MM.1S (cell line): ENCODE results near the gene GBP2.

Experiments used
- DNase-seq: peaks from one replicate; pipeline ENCODE4 v3.0.0-alpha.2; 2015
- H2AFZ ChIP-seq: fragments of 300-600 bp; sonication (generic); 2 replicates; pipeline ENCODE4 v1.6.0; 2016; ENCODE audit warnings: antibody characterized with exemption, low read length
- H3F3A ChIP-seq: fragments of 300-600 bp; sonication (generic); 2 replicates; pipeline ENCODE4 v1.6.1; 2016; ENCODE audit warnings: mild to moderate bottlenecking, antibody characterized with exemption, low read length, moderate library complexity, mixed read lengths; ENCODE audit not compliant: insufficient read depth
- H3K27ac ChIP-seq: fragments of 300-600 bp; sonication (generic); 2 replicates; pipeline ENCODE4 v1.5.1; 2016; ENCODE audit warnings: mild to moderate bottlenecking, low read length
- H3K27me3 ChIP-seq: fragments of 300-600 bp; sonication (generic); replicated peaks from 2 replicates; pipeline ENCODE4 v1.6.0; 2016; ENCODE audit warnings: low read length; ENCODE audit not compliant: insufficient read depth
- H3K36me3 ChIP-seq: fragments of 300-600 bp; sonication (generic); replicated peaks from 2 replicates; pipeline ENCODE4 v1.6.1; 2016; ENCODE audit warnings: mild to moderate bottlenecking, low read length, mixed read lengths; ENCODE audit not compliant: insufficient read depth
- H3K4me1 ChIP-seq: fragments of 300-600 bp; sonication (generic); 2 replicates; pipeline ENCODE4 v1.6.1; 2016; ENCODE audit warnings: low read length, mixed read lengths
- H3K4me2 ChIP-seq: fragments of 300-600 bp; sonication (generic); 2 replicates; pipeline ENCODE4 v1.6.0; 2016; ENCODE audit warnings: low read depth, low read length
- H3K4me3 ChIP-seq: fragments of 300-600 bp; sonication (generic); 2 replicates; pipeline ENCODE4 v1.5.1; 2016; ENCODE audit warnings: low read length, mixed read lengths
- H3K79me2 ChIP-seq: fragments of 300-600 bp; sonication (generic); 2 replicates; pipeline ENCODE4 v1.6.1; 2016; ENCODE audit warnings: mixed run types, low read length, mixed read lengths
- H3K9ac ChIP-seq: fragments of 300-600 bp; sonication (generic); 2 replicates; pipeline ENCODE4 v1.6.1; 2016; ENCODE audit warnings: low read length, mixed read lengths
- H3K9me2 ChIP-seq: fragments of 300-600 bp; sonication (generic); replicated peaks from 2 replicates; pipeline ENCODE4 v1.6.1; 2016; ENCODE audit warnings: mild to moderate bottlenecking, low read length, mixed read lengths; ENCODE audit not compliant: insufficient read depth
- H3K9me3 ChIP-seq: fragments of 300-600 bp; sonication (generic); replicated peaks from 2 replicates; pipeline ENCODE4 v1.6.1; 2016; ENCODE audit warnings: mild to moderate bottlenecking, low read length, mixed read lengths; ENCODE audit not compliant: insufficient read depth
- H4K20me1 ChIP-seq: fragments of 300-600 bp; sonication (generic); 2 replicates; pipeline ENCODE4 v1.6.1; 2016; ENCODE audit warnings: mild to moderate bottlenecking, low read length, moderate library complexity, mixed read lengths; ENCODE audit not compliant: insufficient read depth
- EZH2 ChIP-seq: fragments of 300-600 bp; sonication (generic); optimal IDR thresholded peaks from 2 replicates; pipeline ENCODE3; 2017; ENCODE audit warnings: low read depth, mild to moderate bottlenecking, antibody characterized with exemption, low read length, mixed read lengths
- EZH2phosphoT487 ChIP-seq: fragments of 300-600 bp; sonication (generic); IDR thresholded peaks from 2 replicates; pipeline ENCODE4 v1.6.1; 2018; ENCODE audit warnings: antibody characterized with exemption, low read length
- TF ChIP-seq, protein P1 (sequence below): fragments of 300-600 bp; sonication (generic); IDR thresholded peaks from 2 replicates; pipeline ENCODE4 v1.5.1; 2016; ENCODE audit warnings: antibody characterized with exemption, low read length, mixed read lengths

GBP2 gene

DNA sequence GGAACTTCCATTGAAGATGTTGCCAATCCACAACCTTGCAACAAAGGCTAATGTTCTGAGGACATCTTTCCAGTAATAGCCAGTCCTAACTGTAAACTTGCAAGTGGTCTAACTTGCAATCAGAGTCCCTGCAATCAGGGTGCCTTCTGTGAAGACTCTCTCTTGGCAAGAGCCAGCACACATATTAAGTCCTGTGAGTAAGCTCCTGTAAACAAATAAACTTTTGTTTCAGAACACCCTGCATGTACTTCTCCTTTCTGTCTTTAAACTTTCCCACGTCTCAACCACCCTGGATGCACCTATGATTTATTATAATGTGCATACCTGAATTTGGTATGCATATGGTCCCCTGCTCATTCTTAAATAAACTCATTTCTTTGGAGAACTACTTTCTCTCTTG lies 40.8 kb upstream of the GBP2 start:
- H3F3A ChIP-seq: no peaks in the 10 kb centered on the region
- H3K4me2 ChIP-seq: no peak overlapping the region
- no peaks in the 10 kb centered on the region for H3K4me1 ChIP-seq
- no peaks in the 10 kb centered on the region for H3K36me3 ChIP-seq
- H3K9ac ChIP-seq: no peak overlapping the region
- no peaks in the 10 kb centered on the region for H4K20me1 ChIP-seq
- no peak overlapping the region for H3K4me3 ChIP-seq
- DNase-seq: no peak
- no peaks in the 10 kb centered on the region for H3K27me3 ChIP-seq
- H3K9me2 ChIP-seq: no peaks in the 10 kb centered on the region
- H3K9me3 ChIP-seq: no peaks in the 10 kb centered on the region
- no peak for TF ChIP-seq EZH2phosphoT487
- TF ChIP-seq EZH2: no peak
- H3K27ac ChIP-seq: no peak overlapping the region
- no peaks in the 10 kb centered on the region for H3K79me2 ChIP-seq
- no peak overlapping the region for H2AFZ ChIP-seq

DNA sequence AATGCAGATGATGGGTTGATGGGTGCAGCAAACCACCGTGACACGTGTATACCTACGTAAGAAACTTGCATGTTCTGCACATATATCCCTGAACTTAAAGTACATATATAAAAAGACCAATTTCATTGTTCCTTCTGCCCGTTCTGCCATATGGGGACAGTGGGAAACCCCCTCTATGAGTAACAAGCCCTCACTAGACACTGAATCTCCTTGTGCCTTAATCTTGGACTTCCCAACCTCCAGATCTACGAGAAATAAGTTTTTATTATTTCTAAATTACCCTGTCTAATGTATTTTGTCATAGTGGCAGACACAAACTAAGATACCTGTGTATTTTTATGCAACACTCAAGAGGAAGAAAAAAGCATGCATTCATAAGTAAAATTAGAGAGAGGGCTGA lies 39.9 kb upstream of the GBP2 start:
- Histone ChIP-seq H3K4me1 (no peaks in the 10 kb centered on the region), H3F3A (no peaks in the 10 kb centered on the region), H3K9me3 (no peaks in the 10 kb centered on the region), H3K4me3 (no peak overlapping the region), H3K36me3 (no peaks in the 10 kb centered on the region), H3K9me2 (no peaks in the 10 kb centered on the region), H3K79me2 (no peaks in the 10 kb centered on the region), H3K9ac (no peak overlapping the region), H4K20me1 (no peaks in the 10 kb centered on the region), H3K27me3 (no peaks in the 10 kb centered on the region), H3K27ac (no peak overlapping the region), H3K4me2 (no peak overlapping the region), H2AFZ (no peak overlapping the region)
- no peak for TF ChIP-seq EZH2phosphoT487
- TF ChIP-seq, protein P1, sequence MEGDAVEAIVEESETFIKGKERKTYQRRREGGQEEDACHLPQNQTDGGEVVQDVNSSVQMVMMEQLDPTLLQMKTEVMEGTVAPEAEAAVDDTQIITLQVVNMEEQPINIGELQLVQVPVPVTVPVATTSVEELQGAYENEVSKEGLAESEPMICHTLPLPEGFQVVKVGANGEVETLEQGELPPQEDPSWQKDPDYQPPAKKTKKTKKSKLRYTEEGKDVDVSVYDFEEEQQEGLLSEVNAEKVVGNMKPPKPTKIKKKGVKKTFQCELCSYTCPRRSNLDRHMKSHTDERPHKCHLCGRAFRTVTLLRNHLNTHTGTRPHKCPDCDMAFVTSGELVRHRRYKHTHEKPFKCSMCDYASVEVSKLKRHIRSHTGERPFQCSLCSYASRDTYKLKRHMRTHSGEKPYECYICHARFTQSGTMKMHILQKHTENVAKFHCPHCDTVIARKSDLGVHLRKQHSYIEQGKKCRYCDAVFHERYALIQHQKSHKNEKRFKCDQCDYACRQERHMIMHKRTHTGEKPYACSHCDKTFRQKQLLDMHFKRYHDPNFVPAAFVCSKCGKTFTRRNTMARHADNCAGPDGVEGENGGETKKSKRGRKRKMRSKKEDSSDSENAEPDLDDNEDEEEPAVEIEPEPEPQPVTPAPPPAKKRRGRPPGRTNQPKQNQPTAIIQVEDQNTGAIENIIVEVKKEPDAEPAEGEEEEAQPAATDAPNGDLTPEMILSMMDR: no peak
- TF ChIP-seq EZH2: no peak
- DNase-seq: no peak

DNA sequence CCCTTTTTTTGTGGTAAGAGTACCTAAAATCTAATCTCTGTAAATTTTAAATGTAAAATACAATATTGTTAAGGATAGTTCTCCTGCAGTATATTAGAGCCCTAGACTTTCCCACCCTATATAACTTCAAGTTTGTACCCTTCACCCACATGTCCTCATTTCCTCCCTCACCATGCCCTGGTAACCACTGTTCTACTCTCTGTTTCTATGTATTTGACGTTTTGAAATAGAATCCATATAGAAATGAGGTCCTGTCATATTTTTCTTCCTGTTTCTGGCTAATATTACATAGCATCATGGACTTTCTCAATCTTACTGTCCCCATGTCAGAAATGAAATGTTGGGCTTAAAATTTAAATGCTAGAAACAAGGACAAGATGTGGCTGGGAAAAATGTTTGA lies 25.1 kb upstream of the GBP2 start:
- no peak overlapping the region for H3K27ac ChIP-seq
- no peaks in the 10 kb centered on the region for H3K79me2 ChIP-seq
- H3K9me2 ChIP-seq: no peaks in the 10 kb centered on the region
- H3K9ac ChIP-seq: no peak overlapping the region
- no peaks in the 10 kb centered on the region for H3F3A ChIP-seq
- H3K4me2 ChIP-seq: no peak overlapping the region
- no peaks in the 10 kb centered on the region for H3K4me1 ChIP-seq
- H4K20me1 ChIP-seq: no peaks in the 10 kb centered on the region
- no peaks in the 10 kb centered on the region for H3K36me3 ChIP-seq
- TF ChIP-seq EZH2phosphoT487: no peak
- TF ChIP-seq, protein P1: no peak
- no peaks in the 10 kb centered on the region for H3K9me3 ChIP-seq
- H3K27me3 ChIP-seq: no peaks in the 10 kb centered on the region
- no peak for DNase-seq
- no peak overlapping the region for H2AFZ ChIP-seq
- no peak overlapping the region for H3K4me3 ChIP-seq

DNA sequence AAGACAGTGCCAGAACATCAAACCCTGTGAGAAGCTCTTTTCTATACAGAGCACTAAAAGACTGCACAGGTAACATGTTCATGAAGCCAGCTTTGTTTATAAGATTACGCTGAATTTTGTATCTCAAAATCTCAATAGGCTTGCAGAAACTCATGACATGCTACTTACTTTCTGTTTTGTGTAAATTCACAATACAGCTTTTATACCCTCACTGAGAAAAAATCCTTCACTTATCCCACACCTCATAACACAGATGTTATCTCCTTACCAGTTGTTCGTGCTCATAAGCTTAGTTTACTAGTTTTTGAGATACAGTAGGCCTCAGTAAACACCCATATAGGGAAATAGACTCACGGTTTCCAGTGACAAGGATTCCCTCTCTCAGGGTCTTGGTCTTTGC lies 24.1 kb upstream of the GBP2 start:
- Histone ChIP-seq H4K20me1 (no peaks in the 10 kb centered on the region), H3K27me3 (no peaks in the 10 kb centered on the region), H3K4me3 (no peak overlapping the region), H3K9me3 (no peaks in the 10 kb centered on the region), H3K9me2 (no peaks in the 10 kb centered on the region), H2AFZ (no peak overlapping the region), H3K4me2 (no peak overlapping the region), H3K79me2 (no peaks in the 10 kb centered on the region), H3K27ac (no peak overlapping the region), H3K36me3 (no peaks in the 10 kb centered on the region), H3F3A (no peaks in the 10 kb centered on the region), H3K4me1 (no peaks in the 10 kb centered on the region), H3K9ac (no peak overlapping the region)
- no peak for DNase-seq
- TF ChIP-seq, protein P1: no peak
- TF ChIP-seq EZH2 (no peak), EZH2phosphoT487 (no peak)
